ENCODE measurements around the gene MAD1L1. TPM values are rescaled to one million over a fixed set of nuclear protein-coding genes. Genes with fewer than 3 reads are reported as not detected.

The MAD1L1 gene
- total RNA-seq, 1 experiment from 2014 or later: 43.8 TPM

GRCh38 chr7:2114926-2115759 lies 117.6 kb downstream of the MAD1L1 start:
- H3K4me3 Mint-ChIP-seq: no peak overlapping the region
- H3K4me1 Mint-ChIP-seq: peaks cover 10% of the 10 kb centered on the region
- no peaks in the 10 kb centered on the region; the same call in 1 of the 2 replicates for H3K27me3 Mint-ChIP-seq (ENCODE audit: low read depth)
- CTCF ChIA-PET: no interaction called here
- H3K9me3 Mint-ChIP-seq: no peaks in the 10 kb centered on the region
- POLR2A ChIA-PET: no interaction called here
- peak overlapping the region; percentile 92; the same call in 1 of the 2 replicates for H3K27ac Mint-ChIP-seq
- H3K36me3 Mint-ChIP-seq: peaks cover 6% of the 10 kb centered on the region; the same call in 1 of the 2 replicates
- TF ChIP-seq PREB (CRISPR knock-in tag; IDR thresholded peaks at IDR 0.05; ENCODE audit: borderline replicate concordance): no peak
- no peak for TF ChIP-seq STAT6 (CRISPR knock-in tag; conservative IDR thresholded peaks at IDR 0.05; ENCODE audit: low read depth)
- TF ChIP-seq ZNF317 (CRISPR knock-in tag; IDR thresholded peaks at IDR 0.05; ENCODE audit: borderline replicate concordance, low read depth): no peak
- no peak for TF ChIP-seq PRRX2 (CRISPR knock-in tag; IDR thresholded peaks at IDR 0.05)
- TF ChIP-seq AFF4 (CRISPR knock-in tag; IDR thresholded peaks at IDR 0.05; ENCODE audit: borderline replicate concordance): no peak
- TF ChIP-seq JUN (CRISPR knock-in tag; IDR thresholded peaks at IDR 0.05): no peak
- TF ChIP-seq ZNF138 (CRISPR knock-in tag; conservative IDR thresholded peaks at IDR 0.05): no peak
- TF ChIP-seq USF1 (CRISPR knock-in tag; IDR thresholded peaks at IDR 0.05): no peak
- no peak for TF ChIP-seq ATF2 (CRISPR knock-in tag; IDR thresholded peaks at IDR 0.05; ENCODE audit: borderline replicate concordance, low read depth)
- TF ChIP-seq ATF3 (CRISPR knock-in tag; conservative IDR thresholded peaks at IDR 0.05): no peak
- TF ChIP-seq ZNF263 (CRISPR knock-in tag; IDR thresholded peaks at IDR 0.05; ENCODE audit: low read depth): no peak
- ATAC-seq (no peak), DNase-seq (ENCODE audit: low spot score) (no peak)

- Mint-ChIP-seq H3K4me3 (no peak overlapping the region), H3K9me3 (no peaks in the 10 kb centered on the region), H3K27me3 (ENCODE audit: low read depth) (no peaks in the 10 kb centered on the region), H3K36me3 (peaks cover 6% of the 10 kb centered on the region; the same call in 1 of the 2 replicates), H3K27ac (peak overlapping the region; percentile 92), H3K4me1 (peaks cover 11% of the 10 kb centered on the region)
- DNase-seq (ENCODE audit: low spot score) (no peak), ATAC-seq (no peak)
- ChIA-PET CTCF (interaction anchor here (1.9 kb wide), 1 partner anchor 9 kb away, joined by 6 read pairs; no protein-coding TSS in a partner anchor), POLR2A (no interaction called here)
- TF ChIP-seq IRF2 (CRISPR knock-in tag; IDR thresholded peaks at IDR 0.05; ENCODE audit: borderline replicate concordance, low read depth) (no peak), NFYB (CRISPR knock-in tag; conservative IDR thresholded peaks at IDR 0.05; ENCODE audit: low read depth) (no peak), ATF1 (CRISPR knock-in tag; IDR thresholded peaks at IDR 0.05) (no peak), NFE2L1 (CRISPR knock-in tag; IDR thresholded peaks at IDR 0.05) (no peak), ZNF532 (CRISPR knock-in tag; IDR thresholded peaks at IDR 0.05; ENCODE audit: borderline replicate concordance) (no peak), ZNF396 (CRISPR knock-in tag; IDR thresholded peaks at IDR 0.05; ENCODE audit: borderline replicate concordance) (no peak)
Measured at GRCh38 chr7:2114052-2114451, 118.7 kb downstream of the MAD1L1 start.
